ENCODE results near the gene LIPC. TPM values are rescaled to one million over a fixed set of nuclear protein-coding genes. Genes with fewer than 3 reads are reported as not detected.

LIPC gene
- polyA plus RNA-seq, 1 of the 3 experiments (the other 2 are of a cell fraction) = not detected

GRCh38 chr15:58582160-58582559 lies 150.4 kb downstream of the LIPC start (continued):
- no peak for TF ChIP-seq CTCF (IDR thresholded peaks at IDR 0.05)
- TF ChIP-seq USF1 (IDR thresholded peaks at IDR 0.05; ENCODE audit: borderline replicate concordance, low read depth) = no peak

GRCh38 chr15:58583171-58583908 lies 151.5 kb downstream of the LIPC start:
- POLR2A ChIA-PET = no interaction called here
- Histone ChIP-seq H3K27ac (ENCODE audit: low read depth in 2 of 2, low read length in 1 of 2) (no peak overlapping the region), H4K20me1 (ENCODE audit: insufficient read depth) (no peaks in the 10 kb centered on the region), H3K4me1 (ENCODE audit: control insufficient read depth in 1 of 2, insufficient read depth in 2 of 2, low read depth in 1 of 2, low read length in 1 of 2) (no peaks in the 10 kb centered on the region), H3K4me3 (ENCODE audit: low read depth in 2 of 2, low read length in 1 of 2) (no peak overlapping the region), H3K9me3 (no peaks in the 10 kb centered on the region), H3K4me2 (no peak overlapping the region), H3K79me2 (ENCODE audit: insufficient read depth) (no peaks in the 10 kb centered on the region), H3F3A (replicated peaks; ENCODE audit: insufficient read depth) (peaks cover 5% of the 10 kb centered on the region), H3K9me2 (no peaks in the 10 kb centered on the region), H2AFZ (ENCODE audit: low read depth) (no peak overlapping the region), H3K9ac (no peak overlapping the region), H3K36me3 (replicated peaks in 1 of 2; ENCODE audit: control insufficient read depth in 1 of 2, insufficient read depth in 2 of 2, low read length in 1 of 2) (no peaks in the 10 kb centered on the region), H3K27me3 (ENCODE audit: insufficient read depth) (no peaks in the 10 kb centered on the region)
- CTCF ChIA-PET = interaction anchor here (1.0 kb wide), 1 partner anchor 355 kb away, joined by 3 read pairs; no protein-coding TSS in a partner anchor
- no peak for TF ChIP-seq TAF1 (IDR thresholded peaks at IDR 0.05; ENCODE audit: borderline replicate concordance, low read depth, low read length)
- no peak for TF ChIP-seq MEF2A (IDR thresholded peaks at IDR 0.05; ENCODE audit: borderline replicate concordance, low read depth)
- TF ChIP-seq GATA2 (CRISPR knock-in tag; IDR thresholded peaks at IDR 0.05) = no peak
- no peak for TF ChIP-seq FOXM1 (IDR thresholded peaks at IDR 0.05; ENCODE audit: low read depth)
- TF ChIP-seq YY1 (IDR thresholded peaks at IDR 0.05; ENCODE audit: low read depth) = no peak
- no peak for TF ChIP-seq ZBTB33 (IDR thresholded peaks at IDR 0.05; ENCODE audit: borderline replicate concordance, low read depth)
- no peak for TF ChIP-seq FOXJ3 (CRISPR knock-in tag; IDR thresholded peaks at IDR 0.05)
- no peak for TF ChIP-seq GABPA (IDR thresholded peaks at IDR 0.05; ENCODE audit: low read depth)
- no peak for TF ChIP-seq PBX3 (IDR thresholded peaks at IDR 0.05)
- TF ChIP-seq SMC3 (IDR thresholded peaks at IDR 0.05; ENCODE audit: low read depth, low read length) = no peak
- no peak for TF ChIP-seq MAX (IDR thresholded peaks at IDR 0.05; ENCODE audit: low read depth)
- no peak for TF ChIP-seq MXI1 (IDR thresholded peaks at IDR 0.05; ENCODE audit: low read depth, low read length)
- no peak for TF ChIP-seq EP300 (IDR thresholded peaks at IDR 0.05; ENCODE audit: borderline replicate concordance in 1 of 2, low read depth in 1 of 2, low read length in 1 of 2)
- TF ChIP-seq CHD2 (IDR thresholded peaks at IDR 0.05; ENCODE audit: low read length, partially characterized antibody) = no peak
- TF ChIP-seq RXRA (IDR thresholded peaks at IDR 0.05; ENCODE audit: borderline replicate concordance, low read depth) = no peak
- no peak for TF ChIP-seq REST (IDR thresholded peaks at IDR 0.05; ENCODE audit: low read depth, low read length)
- DNase-seq = no peak
- 82% methylated on average over 3 of the region's 3 CpGs for WGBS (ENCODE audit: low lambda C conversion rate)
